ENCODE measurements around the gene SEPTIN1. TPM values are rescaled to one million over a fixed set of nuclear protein-coding genes. Genes with fewer than 3 reads are reported as not detected.

The SEPTIN1 gene
- total RNA-seq, 1 experiment from 2014 or later, result 64.1 TPM

Small RNA genes within 50 kb of the gene (small RNA-seq; reads per million reads assigned to genes)
- gene RF00406, result 2.6 reads per million, percentile 62 among the genes with 10 or more reads in this experiment

Other genes starting within 250 kb of the SEPTIN1 start
- 362 and 820 TPM in 2 replicates for gene CORO1A, start 199.0 kb downstream of the SEPTIN1 start, total RNA-seq (2014; rRNA removed; shearing (Covaris generic); ENCODE audit: low replicate concordance)
- gene BOLA2B, start 188.9 kb downstream of the SEPTIN1 start, total RNA-seq (2014; rRNA removed; shearing (Covaris generic); ENCODE audit: low replicate concordance), result 98.5 and 166 TPM in 2 replicates
- 18.3 and 101 TPM in 2 replicates for gene SLX1A, start 188.7 kb downstream of the SEPTIN1 start, total RNA-seq (2014; rRNA removed; shearing (Covaris generic); ENCODE audit: low replicate concordance)
- 7.1 and 13.8 TPM in 2 replicates for gene SULT1A3, start 183.3 kb downstream of the SEPTIN1 start, total RNA-seq (2014; rRNA removed; shearing (Covaris generic); ENCODE audit: low replicate concordance)
- gene NPIPB13, start 134.1 kb downstream of the SEPTIN1 start, total RNA-seq (2014; rRNA removed; shearing (Covaris generic); ENCODE audit: low replicate concordance), result 0.58 and 9.1 TPM in 2 replicates
- gene CD2BP2, start 27.3 kb downstream of the SEPTIN1 start, total RNA-seq (2014; rRNA removed; shearing (Covaris generic); ENCODE audit: low replicate concordance), result 45.4 and 65.1 TPM in 2 replicates
- 31.2 and 45.5 TPM in 2 replicates for gene TBC1D10B, start 12.1 kb downstream of the SEPTIN1 start, total RNA-seq (2014; rRNA removed; shearing (Covaris generic); ENCODE audit: low replicate concordance)
- not detected in 2 replicates for gene MYL11, start 7.8 kb downstream of the SEPTIN1 start, total RNA-seq (2014; rRNA removed; shearing (Covaris generic); ENCODE audit: low replicate concordance)
- 18.2 and 20.5 TPM in 2 replicates for gene ZNF48, start 12.9 kb upstream of the SEPTIN1 start, total RNA-seq (2014; rRNA removed; shearing (Covaris generic); ENCODE audit: low replicate concordance)
- 13.1 and 20.0 TPM in 2 replicates for gene ZNF771, start 25.0 kb upstream of the SEPTIN1 start, total RNA-seq (2014; rRNA removed; shearing (Covaris generic); ENCODE audit: low replicate concordance)
- 31.3 and 48.5 TPM in 2 replicates for gene DCTPP1, start 47.5 kb upstream of the SEPTIN1 start, total RNA-seq (2014; rRNA removed; shearing (Covaris generic); ENCODE audit: low replicate concordance)
- gene SEPHS2, start 63.3 kb upstream of the SEPTIN1 start, total RNA-seq (2014; rRNA removed; shearing (Covaris generic); ENCODE audit: low replicate concordance), result 16.3 and 21.8 TPM in 2 replicates
- gene ITGAL, start 90.2 kb upstream of the SEPTIN1 start, total RNA-seq (2014; rRNA removed; shearing (Covaris generic); ENCODE audit: low replicate concordance), result 0.07 and 0.51 TPM in 2 replicates
- gene ZNF768, start 144.0 kb upstream of the SEPTIN1 start, total RNA-seq (2014; rRNA removed; shearing (Covaris generic); ENCODE audit: low replicate concordance), result 59.4 and 107 TPM in 2 replicates
- 9.8 and 16.9 TPM in 2 replicates for gene ZNF747, start 152.3 kb upstream of the SEPTIN1 start, total RNA-seq (2014; rRNA removed; shearing (Covaris generic); ENCODE audit: low replicate concordance)
- 7.0 and 15.8 TPM in 2 replicates for gene ZNF764, start 175.8 kb upstream of the SEPTIN1 start, total RNA-seq (2014; rRNA removed; shearing (Covaris generic); ENCODE audit: low replicate concordance)
- 18.0 and 24.9 TPM in 2 replicates for gene ZNF688, start 189.2 kb upstream of the SEPTIN1 start, total RNA-seq (2014; rRNA removed; shearing (Covaris generic); ENCODE audit: low replicate concordance)
- gene ZNF785, start 203.1 kb upstream of the SEPTIN1 start, total RNA-seq (2014; rRNA removed; shearing (Covaris generic); ENCODE audit: low replicate concordance), result 14.9 and 20.8 TPM in 2 replicates
- gene ZNF689, start 227.8 kb upstream of the SEPTIN1 start, total RNA-seq (2014; rRNA removed; shearing (Covaris generic); ENCODE audit: low replicate concordance), result 6.9 and 7.5 TPM in 2 replicates

All from Karpas-422 (cell line).